ENCODE measurements around the gene SEMA4G.

SEMA4G gene, protein sequence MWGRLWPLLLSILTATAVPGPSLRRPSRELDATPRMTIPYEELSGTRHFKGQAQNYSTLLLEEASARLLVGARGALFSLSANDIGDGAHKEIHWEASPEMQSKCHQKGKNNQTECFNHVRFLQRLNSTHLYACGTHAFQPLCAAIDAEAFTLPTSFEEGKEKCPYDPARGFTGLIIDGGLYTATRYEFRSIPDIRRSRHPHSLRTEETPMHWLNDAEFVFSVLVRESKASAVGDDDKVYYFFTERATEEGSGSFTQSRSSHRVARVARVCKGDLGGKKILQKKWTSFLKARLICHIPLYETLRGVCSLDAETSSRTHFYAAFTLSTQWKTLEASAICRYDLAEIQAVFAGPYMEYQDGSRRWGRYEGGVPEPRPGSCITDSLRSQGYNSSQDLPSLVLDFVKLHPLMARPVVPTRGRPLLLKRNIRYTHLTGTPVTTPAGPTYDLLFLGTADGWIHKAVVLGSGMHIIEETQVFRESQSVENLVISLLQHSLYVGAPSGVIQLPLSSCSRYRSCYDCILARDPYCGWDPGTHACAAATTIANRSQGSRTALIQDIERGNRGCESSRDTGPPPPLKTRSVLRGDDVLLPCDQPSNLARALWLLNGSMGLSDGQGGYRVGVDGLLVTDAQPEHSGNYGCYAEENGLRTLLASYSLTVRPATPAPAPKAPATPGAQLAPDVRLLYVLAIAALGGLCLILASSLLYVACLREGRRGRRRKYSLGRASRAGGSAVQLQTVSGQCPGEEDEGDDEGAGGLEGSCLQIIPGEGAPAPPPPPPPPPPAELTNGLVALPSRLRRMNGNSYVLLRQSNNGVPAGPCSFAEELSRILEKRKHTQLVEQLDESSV

DNA sequence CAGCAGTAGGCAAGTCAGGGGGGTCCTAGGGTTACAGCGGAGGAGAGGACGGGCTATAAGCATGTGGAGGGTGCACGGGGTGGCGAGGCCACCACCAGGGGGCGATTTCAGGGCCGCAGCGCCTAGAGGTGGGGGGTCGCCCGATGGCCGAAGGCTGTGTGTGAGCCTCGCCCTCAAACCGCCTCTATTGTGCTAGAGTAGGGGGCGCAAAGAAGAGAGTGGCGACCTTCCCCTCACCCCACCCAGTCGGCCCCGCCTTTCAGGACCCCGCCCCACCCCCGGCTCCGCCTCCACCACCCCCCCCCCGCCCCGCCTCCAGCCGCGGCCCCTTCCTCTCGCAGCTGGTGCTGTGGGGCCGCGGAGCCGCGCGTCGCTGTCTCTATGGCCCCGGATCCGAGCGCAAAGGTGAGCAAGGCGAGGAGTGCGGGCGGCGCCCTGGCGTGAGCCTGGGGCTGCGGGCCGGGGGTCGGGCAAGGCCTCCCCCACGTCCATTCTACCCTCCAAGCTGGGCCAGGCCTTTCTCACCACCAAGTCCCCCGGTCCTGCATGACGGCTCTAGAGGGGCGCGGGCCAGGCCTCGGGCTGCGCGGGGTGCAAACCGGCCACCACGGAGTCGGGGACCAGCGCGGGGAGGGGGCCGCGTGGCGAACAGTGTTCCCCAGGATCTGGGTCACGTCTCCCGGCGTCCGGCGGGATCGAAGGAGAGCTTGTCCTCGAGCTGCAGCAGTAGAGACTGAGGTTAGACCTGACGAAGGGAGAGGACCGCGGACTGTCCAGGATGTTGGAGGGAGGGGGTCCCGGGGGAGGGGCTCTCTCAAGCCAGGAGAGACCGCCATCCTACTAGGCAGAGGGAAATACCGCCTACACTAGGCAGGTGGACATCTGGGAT, at the start of gene SEMA4G:
Gene SEMA4G (plus strand): TSS at position 318 of the 889 bp plus-strand sequence. CDS start 3,409 bp downstream, outside the sequence.
- no peak for DNase-seq

DNA sequence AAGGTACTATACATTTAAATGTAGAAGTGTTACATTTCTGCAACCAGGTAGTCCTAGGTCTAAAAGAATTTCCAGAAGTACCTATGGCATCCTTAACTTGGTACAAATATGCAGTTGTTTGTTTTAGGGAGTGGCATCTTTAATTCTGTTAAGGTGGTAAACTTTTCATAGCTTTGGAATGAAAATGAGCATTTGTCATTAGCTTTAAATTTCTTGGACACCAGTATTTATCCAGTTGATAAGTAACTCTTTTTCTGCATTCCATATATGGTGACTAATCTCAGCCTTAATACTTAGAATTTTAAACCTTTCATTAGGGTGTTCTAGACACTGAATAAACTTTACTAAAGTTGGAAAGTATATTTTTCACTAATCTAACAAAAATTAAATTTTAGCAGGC, 45.7 kb upstream of the SEMA4G start:
- DNase-seq = no peak

DNA sequence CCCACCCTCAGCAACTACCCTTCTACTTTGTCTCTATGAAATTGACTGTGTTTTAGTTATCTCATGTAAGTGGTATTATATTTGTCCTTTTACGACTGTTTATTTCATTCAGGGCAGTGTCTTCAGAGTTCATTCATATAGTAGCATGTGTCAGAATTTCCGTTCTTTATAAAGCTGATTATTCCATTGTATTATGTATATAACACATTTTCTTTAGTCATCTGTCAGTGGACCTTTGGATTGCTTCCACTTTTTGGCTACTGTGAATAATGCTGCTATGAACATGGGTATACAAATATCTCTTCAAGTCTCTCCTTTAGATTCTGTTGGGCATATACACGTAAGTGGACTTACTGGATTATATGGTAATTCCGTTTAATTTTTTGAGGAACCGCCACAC, 42.0 kb upstream of the SEMA4G start:
- no peak for DNase-seq

DNA sequence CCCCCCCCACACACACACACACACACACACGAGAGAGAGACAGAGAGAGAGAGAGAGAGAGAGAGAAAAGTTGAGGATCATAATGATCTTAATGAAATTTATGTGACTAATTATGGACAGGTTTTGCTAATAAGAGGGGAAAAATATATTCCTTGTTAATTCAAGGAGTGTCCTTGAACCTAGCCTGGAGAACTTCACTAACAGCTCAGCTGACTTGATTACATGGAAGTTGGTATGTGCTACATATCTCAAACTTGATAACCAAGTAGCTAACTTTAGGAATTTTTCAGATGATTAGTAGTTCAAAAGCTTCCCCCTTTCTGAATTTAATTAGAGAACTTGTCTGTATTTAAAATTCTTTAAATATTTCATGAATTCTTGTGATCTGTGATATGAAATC, 41.3 kb upstream of the SEMA4G start:
- DNase-seq = no peak

DNA sequence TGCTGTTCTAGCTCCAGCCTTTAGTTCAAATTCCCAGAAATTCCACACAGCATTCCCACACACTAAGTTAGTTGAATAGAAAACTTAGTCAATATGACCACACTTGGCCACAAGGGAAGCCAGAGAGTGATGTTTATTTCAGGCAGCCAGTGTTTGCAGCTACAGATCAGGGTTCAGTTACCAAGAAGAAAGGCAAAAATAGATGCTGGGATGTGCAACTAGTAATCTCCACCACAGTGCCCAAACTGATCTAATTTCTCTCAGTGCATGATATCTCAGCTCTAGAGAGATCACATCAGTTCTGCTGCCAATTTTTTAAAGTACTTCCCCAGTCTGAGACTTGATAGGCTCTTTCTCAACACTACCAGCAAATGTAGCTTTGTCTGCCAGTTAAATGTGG, 38.9 kb upstream of the SEMA4G start:
- DNase-seq = no peak

DNA sequence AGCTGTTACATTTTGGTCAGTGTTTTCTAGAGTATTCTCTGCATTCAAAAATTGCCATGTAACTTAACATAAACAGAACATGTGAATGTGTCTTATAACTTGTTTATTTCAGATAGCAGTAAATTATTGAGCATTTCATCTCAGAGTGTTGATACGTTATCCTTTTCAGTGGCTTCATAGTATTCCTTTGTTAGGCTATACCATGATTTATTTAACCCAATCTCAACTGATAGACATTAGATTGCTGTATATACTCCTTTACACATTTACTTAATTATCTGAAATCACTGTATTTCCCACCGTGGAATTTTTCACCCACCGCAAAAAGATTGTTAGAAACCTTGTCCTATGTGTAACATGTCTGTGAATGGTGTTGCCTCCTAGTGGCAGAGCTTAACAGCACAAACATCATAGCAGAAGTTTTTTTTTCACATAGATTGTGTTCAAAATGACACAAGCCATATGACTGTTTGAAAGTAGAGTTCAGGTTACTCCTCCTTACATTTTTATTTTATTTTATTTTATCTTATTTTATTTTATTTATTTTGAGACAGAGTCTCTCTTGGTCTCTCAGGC, 35.1 kb upstream of the SEMA4G start:
- DNase-seq = peak; percentile 15

DNA sequence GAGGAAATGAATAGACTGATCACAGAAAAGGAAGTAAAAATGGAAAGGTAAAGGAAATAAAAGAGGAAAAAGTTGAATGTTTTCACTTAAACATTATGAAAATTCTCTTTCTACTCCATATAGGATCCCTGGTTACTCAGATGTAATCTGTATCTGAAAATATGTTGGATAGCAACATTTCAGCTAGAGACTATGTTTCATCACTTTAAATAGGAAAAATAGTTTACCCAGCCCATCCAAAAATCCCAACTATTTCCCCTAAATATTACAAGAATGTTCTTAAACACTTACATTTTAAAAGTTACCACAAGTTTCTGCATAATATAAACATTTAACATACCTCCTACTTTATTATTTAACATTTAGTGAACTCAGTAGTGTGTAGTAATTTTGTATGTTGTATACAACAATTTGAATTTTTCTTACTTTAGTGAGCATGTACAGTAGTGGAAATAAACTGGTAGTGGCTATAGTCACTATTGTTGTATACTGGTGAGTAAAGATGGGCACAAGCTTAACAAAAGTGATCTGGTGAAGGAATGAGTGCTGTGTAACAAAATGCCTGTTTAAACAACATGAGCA, 29.4 kb upstream of the SEMA4G start:
- DNase-seq = no peak

DNA sequence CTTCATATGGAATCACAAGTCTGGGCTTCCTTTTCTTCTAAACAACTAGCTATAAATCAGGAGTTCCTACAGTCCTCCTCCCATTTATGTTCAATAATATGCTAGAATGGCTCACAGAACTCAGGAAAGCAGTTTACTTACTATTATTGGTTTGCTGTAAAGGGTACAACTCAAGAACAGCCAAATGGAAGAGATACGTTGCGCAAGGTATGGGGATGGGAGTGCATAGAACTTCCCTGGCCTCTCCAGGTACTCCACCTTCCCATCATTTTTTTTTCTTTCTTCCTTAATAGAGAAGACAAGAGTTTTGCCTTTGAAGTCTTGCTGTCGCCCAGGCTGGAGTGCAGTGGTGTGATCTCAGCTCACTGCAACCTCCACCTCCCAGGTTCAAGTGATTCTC, 27.1 kb upstream of the SEMA4G start:
- DNase-seq = no peak

DNA sequence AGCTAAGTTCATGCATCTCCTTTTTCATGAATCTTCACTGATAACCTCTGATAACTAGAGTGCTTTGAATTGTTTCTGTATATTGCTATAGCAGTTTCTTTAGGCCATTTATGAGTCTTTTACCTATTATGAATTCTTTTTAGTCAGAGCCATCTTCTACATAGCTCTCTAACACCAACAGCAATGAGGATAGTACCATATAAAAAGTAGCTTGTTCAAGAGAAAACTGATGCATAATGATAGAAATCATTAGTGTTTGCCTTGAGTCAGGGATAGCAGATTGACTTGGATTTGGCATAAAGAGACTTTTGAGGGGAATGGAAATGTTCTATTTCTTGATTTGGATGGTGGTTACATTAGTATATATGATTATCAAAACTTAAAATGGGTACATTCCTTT, 25.8 kb upstream of the SEMA4G start:
- DNase-seq = no peak

DNA sequence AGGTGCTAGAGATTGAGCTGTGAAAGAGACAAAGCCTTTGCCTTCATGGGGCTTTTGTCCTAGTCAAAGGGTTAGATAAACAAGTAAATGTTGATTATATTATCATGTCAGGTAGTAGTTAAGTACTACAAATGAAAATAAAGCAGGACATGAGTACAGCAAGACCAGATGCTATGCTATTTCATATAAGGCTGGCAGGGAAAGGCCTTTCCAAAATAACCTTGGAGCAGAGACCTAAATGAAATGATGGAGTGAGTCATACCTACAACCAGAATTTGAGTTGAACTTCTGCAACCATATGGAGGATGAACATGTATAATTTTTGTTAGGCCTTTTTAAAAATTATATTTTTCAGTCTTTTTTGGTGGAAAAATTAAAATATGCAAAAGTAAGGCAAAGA, 23.6 kb upstream of the SEMA4G start:
- no peak for DNase-seq

DNA sequence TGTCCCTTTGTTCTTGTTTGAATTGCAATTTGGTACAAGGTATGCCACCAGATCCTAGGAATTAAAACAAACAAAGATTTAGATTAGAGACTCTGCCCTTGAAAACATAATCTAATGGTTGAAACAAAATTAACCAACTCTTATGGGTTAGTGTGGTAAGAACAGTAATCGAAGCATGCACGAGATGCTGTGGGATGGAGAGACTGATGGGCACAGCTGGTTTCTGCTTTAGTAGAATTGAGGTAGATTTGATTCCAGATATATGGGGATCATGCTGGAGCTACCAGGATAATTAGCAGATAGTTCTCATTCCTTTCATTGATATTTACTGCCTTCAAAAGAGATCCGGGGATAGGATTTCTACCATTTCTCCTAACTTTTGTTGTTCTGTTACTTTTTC, 20.4 kb upstream of the SEMA4G start:
- DNase-seq = no peak

DNA sequence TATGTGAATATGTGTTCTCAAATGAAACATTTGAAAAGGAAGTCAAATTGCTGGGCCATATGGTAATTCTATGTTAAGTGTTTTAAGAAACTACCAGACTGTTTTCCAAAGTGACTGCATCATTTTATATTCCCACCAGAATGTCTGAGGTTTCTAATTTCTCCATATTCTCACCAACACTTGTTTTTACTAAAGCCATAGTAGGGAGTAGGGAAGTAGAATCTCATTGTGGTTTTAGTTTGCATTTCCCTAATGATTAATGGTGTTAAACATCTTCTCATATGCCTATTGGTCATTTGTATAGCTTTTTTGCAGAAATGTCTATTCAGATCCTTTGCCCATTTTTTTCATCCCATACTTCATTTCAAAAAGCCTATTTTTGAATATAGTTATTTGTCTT, 9.1 kb upstream of the SEMA4G start:
- peak; percentile 9 for DNase-seq

DNA sequence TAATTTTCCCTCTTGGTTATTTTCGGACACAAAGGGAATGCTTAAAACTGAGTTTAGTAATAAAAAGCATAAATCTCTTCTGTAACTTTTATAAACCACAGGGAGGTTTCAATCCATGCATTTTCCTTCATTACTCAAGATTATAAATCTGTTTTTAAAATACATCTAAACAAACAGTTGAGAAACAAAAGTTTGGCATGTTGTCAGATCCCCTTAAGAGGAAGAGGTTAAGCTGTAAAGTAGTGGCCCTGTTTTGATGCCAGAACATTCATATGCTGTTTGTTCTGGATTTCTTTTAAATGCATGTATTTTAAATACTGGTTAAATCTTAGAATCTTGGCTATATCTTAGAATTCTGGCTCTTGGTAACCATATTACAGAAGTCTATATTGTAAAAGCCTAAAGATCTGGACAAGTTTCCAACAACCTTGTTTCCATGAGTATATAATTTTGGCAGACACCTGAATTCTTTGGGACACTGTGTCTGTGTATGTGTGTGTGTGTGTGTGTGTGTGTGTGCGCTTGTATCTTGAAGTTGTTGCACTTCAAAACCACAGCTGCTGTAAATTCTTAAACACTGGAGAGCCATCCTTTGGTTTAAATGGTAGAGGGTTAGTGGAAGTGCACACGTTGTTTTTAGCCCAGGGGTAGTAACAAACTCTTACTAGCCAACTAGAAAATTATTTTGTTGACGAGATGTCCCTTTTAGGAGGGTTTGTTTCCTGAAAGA, 6.8 kb upstream of the SEMA4G start:
- no peak for DNase-seq

DNA sequence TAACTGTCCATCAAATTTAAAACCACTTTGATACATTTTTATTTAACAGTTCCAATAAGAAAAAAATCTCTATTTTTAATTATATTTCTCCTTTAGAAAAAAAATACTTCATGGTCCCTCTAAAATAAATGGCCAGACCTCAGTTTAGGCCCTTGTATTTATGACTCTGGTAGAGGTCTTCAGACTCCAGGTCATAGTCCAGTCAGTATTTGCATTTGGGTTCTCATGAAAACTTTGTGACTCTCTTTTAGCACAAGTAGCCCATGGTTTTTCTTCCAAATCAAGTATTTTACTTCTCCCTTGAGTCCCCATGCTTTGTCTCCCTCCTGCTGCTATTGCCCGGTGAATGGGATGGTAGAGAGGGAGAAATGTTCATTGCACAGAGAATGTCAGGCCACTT, 5.5 kb upstream of the SEMA4G start:
- DNase-seq = no peak

DNA sequence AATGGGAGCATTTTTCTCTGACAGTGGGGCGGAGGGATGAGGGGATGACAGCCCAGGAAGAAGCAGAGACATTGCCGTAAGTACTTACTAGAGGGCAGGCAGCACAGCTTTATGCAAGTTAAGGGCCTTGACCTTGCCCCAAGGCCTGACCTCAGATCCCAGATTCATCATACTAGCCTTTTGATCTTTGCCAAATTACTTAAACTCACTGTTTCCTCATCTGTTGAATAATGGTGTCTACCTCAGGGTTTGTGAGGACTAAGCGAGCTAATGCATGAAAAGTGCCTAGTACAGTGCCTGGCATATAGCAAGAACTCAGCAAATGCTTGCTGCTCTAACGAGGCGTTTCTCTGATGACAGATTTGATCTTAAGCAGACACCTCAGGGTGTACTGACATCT, 3.5 kb upstream of the SEMA4G start:
- DNase-seq = no peak

DNA sequence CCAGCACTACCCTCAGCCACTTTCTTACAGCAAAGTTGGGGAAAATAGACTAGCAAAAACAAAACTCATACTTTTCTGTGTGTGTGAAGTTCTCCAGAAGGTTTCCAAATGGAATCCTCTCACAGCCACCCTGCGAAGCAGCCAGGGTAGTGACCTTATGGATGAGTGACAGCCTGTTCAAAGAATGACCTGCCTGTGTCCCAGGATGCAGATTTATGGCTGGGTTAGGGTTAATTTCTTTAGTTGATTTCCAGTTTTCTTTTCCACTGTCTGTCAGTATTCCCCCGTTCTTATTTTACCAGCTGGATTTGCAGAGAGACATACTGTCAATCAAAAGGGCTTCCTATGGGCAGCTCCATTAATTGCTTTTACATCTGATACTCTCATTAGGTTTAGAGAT, 2.4 kb upstream of the SEMA4G start:
- no peak for DNase-seq

DNA sequence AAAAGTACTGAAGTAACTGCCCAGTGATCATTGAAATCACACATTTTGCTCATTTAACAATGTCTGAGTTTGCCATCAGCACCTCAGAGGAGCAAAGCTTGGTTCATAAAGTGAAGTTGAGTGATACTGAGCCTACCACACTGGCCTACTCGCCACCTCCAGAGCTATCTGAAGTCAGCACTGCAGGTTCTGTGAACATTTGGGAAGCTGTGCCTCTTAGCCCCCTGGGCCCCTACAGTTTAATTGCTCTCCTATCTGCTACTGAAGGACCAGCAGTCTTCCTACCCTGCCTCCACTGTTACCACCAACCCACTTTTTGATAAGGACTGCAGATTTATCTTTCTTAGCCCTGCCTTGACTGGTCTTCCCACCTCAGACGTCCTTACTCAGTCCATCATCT, 2.0 kb upstream of the SEMA4G start:
- no peak for DNase-seq

DNA sequence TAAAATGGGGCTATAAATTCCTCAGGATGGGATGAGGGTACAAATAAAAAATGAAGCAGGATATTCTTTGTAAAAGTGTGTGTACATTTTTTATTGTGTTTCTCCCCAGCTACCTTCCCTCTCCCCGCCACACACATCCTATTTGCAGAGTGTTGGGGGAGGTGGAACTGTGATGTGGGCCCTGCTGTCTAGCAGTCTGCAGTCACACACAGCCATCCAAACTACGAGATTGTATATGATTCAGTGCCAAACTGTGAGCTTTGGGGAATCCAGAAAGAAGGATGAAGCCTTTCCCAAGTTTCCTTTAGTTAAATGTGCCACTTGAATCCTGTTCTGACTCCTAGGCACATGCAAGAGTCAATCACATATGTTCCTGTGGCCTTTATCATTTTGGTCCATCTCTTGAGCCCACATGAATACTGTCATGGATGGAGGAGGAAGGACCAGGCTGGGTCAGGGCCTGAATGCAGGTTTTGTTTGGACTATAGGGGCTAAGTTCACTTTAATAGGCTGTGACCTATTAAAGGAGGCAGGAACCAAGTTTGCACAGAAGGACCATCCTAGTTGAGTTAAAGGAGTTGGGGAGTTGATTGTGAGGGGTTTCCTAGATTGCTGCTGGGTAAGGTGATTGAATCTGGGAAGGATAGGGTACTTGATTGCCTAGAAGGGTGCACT, 1.1 kb upstream of the SEMA4G start:
- DNase-seq = no peak

DNA sequence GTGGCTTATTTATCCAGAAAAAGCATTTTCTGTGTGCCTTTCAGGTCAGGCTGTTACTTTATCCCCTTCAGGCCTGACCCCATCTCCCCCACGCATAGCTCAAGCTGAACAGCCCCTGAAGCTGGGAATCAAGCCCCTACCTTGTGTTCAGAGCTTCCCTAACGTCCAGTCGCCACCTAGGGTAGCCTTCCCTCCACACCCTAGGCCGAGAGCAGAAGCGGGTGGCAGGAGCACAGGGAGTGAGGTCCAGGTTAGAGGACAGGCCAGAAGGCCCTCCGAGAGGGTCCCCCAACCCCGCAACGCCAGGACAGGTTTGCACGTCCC, 479 bp upstream of the SEMA4G start:
- no peak for DNase-seq

DNA sequence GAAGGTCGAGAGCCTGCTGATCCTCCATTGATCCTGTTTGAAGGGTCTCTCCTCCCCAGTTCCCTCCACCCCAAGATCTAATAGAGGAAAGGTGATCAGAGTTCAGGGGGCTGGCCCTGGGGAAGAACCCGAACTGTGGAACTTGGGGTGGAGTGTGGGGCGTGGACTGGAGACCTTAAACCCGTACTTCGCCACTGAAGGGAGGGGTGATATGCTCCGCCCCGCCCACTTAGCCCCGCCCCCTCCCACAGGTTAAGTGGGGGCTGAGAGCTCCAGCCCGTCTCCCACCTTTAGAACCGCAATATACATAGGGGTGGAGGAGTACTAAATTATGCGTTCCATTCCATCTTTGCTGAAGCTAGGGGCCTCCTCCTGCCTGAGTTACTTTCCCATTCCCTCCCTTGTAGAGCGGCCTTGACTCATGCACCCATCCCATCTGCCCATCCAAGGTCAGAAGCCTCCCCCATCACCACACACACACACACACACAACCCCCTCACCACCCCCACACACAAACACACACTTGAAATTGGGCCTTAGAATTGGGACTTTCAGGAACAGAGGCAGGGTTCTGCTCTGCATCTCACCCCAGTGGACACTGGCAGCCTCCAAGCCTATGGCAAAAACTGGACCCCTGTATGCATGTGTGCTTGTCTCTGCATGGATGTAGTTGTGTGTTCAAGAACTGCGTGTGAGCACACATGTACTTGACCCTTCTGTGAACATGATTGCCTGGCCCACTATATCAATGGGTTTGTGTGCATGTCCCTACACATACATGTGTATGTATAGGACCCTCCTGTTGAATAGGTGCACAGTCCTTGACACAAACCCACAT, 991 bp downstream of the SEMA4G start:
- DNase-seq = no peak

All from MV-4-11 (cell line).